ENCODE results near the gene MEIOSIN. TPM values are rescaled to one million over a fixed set of nuclear protein-coding genes. Genes with fewer than 3 reads are reported as not detected.

The MEIOSIN gene
- total and polyA plus RNA-seq, 2 of the 13 experiments (the other 11 are each of a cell fraction or from before 2014, with no cell fraction given), result not detected

DNA sequence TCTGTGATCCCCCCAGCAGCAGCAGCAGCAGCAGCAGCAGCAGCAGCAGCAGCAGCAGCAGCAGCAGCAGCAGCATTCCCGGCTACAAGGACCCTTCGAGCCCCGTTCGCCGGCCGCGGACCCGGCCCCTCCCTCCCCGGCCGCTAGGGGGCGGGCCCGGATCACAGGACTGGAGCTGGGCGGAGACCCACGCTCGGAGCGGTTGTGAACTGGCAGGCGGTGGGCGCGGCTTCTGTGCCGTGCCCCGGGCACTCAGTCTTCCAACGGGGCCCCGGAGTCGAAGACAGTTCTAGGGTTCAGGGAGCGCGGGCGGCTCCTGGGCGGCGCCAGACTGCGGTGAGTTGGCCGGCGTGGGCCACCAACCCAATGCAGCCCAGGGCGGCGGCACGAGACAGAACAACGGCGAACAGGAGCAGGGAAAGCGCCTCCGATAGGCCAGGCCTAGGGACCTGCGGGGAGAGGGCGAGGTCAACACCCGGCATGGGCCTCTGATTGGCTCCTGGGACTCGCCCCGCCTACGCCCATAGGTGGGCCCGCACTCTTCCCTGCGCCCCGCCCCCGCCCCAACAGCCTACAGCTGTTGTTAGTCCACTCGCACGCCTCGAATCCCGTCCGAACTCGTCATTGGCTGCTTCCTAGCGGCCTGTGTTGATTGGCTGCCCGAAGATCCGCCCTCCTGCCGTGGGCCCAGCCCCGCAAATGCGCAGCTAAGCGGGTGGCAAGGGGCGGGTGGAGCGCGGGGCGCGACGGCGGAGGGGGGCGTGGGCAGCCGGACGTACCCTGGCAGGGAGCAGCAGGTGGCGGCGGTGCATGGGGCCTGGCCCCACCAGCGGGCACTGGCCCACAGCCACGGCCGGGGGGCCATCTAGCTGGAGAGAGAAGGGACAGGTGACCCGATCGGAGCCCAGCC lies 37.2 kb downstream of the MEIOSIN start (continued):
- TF ChIP-seq ZNF792 (CRISPR knock-in tag; IDR thresholded peaks at IDR 0.05) (peak; percentile 70; the same call in 1 of the 2 replicates), ZNF232 (CRISPR knock-in tag; IDR thresholded peaks at IDR 0.05; ENCODE audit: borderline replicate concordance) (peak; percentile 67; the same call in 1 of the 2 replicates), ZNF317 (CRISPR knock-in tag; IDR thresholded peaks at IDR 0.05) (peak; percentile 36; the same call in 1 of the 2 replicates), SNRNP70 (IDR thresholded peaks at IDR 0.05; ENCODE audit: low read depth, low read length) (0 out of 2 replicates have a peak, but pooled peaks have one; percentile 55), ZNF766 (CRISPR knock-in tag; IDR thresholded peaks at IDR 0.05; ENCODE audit: borderline replicate concordance) (peak; percentile 70; the same call in 1 of the 2 replicates), ZNF234 (CRISPR knock-in tag; conservative IDR thresholded peaks at IDR 0.05) (no peak), ZNF782 (CRISPR knock-in tag; IDR thresholded peaks at IDR 0.05; ENCODE audit: borderline replicate concordance) (peak; percentile 92), DNMT3B (CRISPR knock-in tag; conservative IDR thresholded peaks at IDR 0.05) (0 out of 2 replicates have a peak, but pooled peaks have one; percentile 26), ZEB1 (IDR thresholded peaks at IDR 0.05; ENCODE audit: insufficient replicate concordance, low read depth) (no peak), ZNF747 (CRISPR knock-in tag; IDR thresholded peaks at IDR 0.05; ENCODE audit: borderline replicate concordance) (peak; percentile 71), MLXIP (CRISPR knock-in tag; IDR thresholded peaks at IDR 0.05; ENCODE audit: borderline replicate concordance) (peak; percentile 53; the same call in 1 of the 2 replicates), SALL1 (CRISPR knock-in tag; IDR thresholded peaks at IDR 0.05) (peak; percentile 5; the same call in 1 of the 2 replicates), DMTF1 (CRISPR knock-in tag; IDR thresholded peaks at IDR 0.05) (no peak), ZNF556 (CRISPR knock-in tag; IDR thresholded peaks at IDR 0.05; ENCODE audit: borderline replicate concordance) (peak; percentile 30; the same call in 1 of the 2 replicates), ZNF136 (CRISPR knock-in tag; IDR thresholded peaks at IDR 0.05; ENCODE audit: low read depth) (no peak; the same call in 1 of the 2 replicates), DMAP1 (CRISPR knock-in tag; IDR thresholded peaks at IDR 0.05) (peak; percentile 72; the same call in 1 of the 2 replicates)
- TF ChIP-seq, protein P1, sequence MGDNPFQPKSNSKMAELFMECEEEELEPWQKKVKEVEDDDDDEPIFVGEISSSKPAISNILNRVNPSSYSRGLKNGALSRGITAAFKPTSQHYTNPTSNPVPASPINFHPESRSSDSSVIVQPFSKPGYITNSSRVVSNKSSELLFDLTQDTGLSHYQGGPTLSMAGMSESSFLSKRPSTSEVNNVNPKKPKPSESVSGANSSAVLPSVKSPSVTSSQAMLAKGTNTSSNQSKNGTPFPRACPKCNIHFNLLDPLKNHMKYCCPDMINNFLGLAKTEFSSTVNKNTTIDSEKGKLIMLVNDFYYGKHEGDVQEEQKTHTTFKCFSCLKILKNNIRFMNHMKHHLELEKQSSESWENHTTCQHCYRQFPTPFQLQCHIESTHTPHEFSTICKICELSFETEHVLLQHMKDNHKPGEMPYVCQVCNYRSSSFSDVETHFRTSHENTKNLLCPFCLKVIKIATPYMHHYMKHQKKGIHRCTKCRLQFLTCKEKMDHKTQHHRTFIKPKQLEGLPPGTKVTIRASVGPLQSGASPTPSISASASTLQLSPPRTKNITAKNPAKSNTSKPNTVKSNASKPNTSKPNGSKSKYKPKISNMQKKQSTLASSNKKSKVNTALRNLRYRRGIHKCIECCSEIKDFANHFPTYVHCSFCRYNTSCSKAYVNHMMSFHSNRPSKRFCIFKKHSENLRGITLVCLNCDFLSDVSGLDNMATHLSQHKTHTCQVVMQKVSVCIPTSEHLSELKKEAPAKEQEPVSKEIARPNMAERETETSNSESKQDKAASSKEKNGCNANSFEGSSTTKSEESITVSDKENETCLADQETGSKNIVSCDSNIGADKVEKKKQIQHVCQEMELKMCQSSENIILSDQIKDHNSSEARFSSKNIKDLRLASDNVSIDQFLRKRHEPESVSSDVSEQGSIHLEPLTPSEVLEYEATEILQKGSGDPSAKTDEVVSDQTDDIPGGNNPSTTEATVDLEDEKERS (CRISPR knock-in tag; IDR thresholded peaks at IDR 0.05), result peak; percentile 85
- TF ChIP-seq, protein P2, sequence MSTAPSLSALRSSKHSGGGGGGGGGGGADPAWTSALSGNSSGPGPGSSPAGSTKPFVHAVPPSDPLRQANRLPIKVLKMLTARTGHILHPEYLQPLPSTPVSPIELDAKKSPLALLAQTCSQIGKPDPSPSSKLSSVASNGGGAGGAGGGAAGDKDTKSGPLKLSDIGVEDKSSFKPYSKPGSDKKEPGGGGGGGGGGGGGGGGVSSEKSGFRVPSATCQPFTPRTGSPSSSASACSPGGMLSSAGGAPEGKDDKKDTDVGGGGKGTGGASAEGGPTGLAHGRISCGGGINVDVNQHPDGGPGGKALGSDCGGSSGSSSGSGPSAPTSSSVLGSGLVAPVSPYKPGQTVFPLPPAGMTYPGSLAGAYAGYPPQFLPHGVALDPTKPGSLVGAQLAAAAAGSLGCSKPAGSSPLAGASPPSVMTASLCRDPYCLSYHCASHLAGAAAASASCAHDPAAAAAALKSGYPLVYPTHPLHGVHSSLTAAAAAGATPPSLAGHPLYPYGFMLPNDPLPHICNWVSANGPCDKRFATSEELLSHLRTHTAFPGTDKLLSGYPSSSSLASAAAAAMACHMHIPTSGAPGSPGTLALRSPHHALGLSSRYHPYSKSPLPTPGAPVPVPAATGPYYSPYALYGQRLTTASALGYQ (CRISPR knock-in tag; IDR thresholded peaks at IDR 0.05), result peak; percentile 25; the same call in 1 of the 2 replicates

Measured in HepG2 (cell line).